Sigmoid colon (tissue), 7 donors: ENCODE data around the gene ITIH4. TPM values are rescaled to one million over a fixed set of nuclear protein-coding genes. Genes with fewer than 3 reads are reported as not detected.

ENCODE experiments used
- DNase-seq: peaks from one replicate; pipeline ENCODE4 v3.0.0-alpha.2; 2019
- H3K27ac ChIP-seq, 4 donors: fragments of 200-600 bp; sonication (generic); one replicate each; pipeline ENCODE4 v1.5.1; 2016 to 2019; ENCODE audit warnings: mild to moderate bottlenecking in 1 of 4
- H3K27me3 ChIP-seq, 3 donors: fragments of 200-600 bp; sonication (generic); one replicate each; pipeline ENCODE4 v1.5.1; 2019; ENCODE audit warnings: mild to moderate bottlenecking in 1 of 3
- H3K36me3 ChIP-seq, 4 donors: fragments of 200-600 bp; sonication (generic); one replicate each; pipeline ENCODE4 v1.5.1; 2016 to 2019
- H3K4me1 ChIP-seq, 4 donors: fragments of 200-600 bp; sonication (generic); one replicate each; pipeline ENCODE4 v1.5.1; 2017 to 2019
- H3K4me3 ChIP-seq, 4 donors: fragments of 200-600 bp; sonication (generic); one replicate each; pipeline ENCODE4 v1.5.1; 2017 to 2019; ENCODE audit warnings: mild to moderate bottlenecking in 2 of 4, moderate library complexity in 1 of 4
- H3K9me3 ChIP-seq, 4 donors: fragments of 200-600 bp in 3 of 4; sonication (generic) in 3 of 4; one replicate each; pipeline versions ENCODE4 v1.5.1 to v1.6.1; 2013 to 2019
- CTCF ChIP-seq, 4 experiments: fragments of 450-650 bp in 3 of 4; fragments of 200-600 bp in 1 of 4; IDR thresholded peaks; one replicate each; pipeline ENCODE4 v1.5.1; 2016 to 2019; ENCODE audit warnings: antibody characterized with exemption in 4 of 4, mild to moderate bottlenecking in 3 of 4, moderate library complexity in 2 of 4
- EP300 ChIP-seq, 4 donors: sonication (generic); formaldehyde crosslinking; IDR thresholded peaks; one replicate each; pipeline ENCODE4 v1.6.1; 2017; ENCODE audit warnings: antibody characterized with exemption in 4 of 4
- POLR2A ChIP-seq, 2 donors: fragments of 450-650 bp; IDR thresholded peaks; one replicate each; pipeline ENCODE4 v1.6.1; 2016; ENCODE audit warnings: antibody characterized with exemption in 2 of 2, mild to moderate bottlenecking in 2 of 2, moderate library complexity in 2 of 2
- POLR2AphosphoS5 ChIP-seq, 4 donors: sonication (generic); formaldehyde crosslinking; IDR thresholded peaks; one replicate each; pipeline ENCODE4 v1.6.1; 2017; ENCODE audit warnings: antibody characterized with exemption in 4 of 4
- WGBS, 2 donors: extraction: QIAGEN DNeasy Blood & Tissue Kit; methylation state at CpG; one replicate each; pipeline ENCODE4 v1.1.7; 2013; 5-methylcytosine and 5-hydroxymethylcytosine counted together
- intact Hi-C: fragments of 100-400 bp; cut with DNase I; formaldehyde crosslinking; loops from one replicate; pipeline ENCODE4 v1.15.1; 2023
- polyA plus RNA-seq, 3 donors: library from polyadenylated mRNA; stranded (reverse); fragments of 200-250 nt; gene quantifications; one replicate each; pipeline ENCODE4 v1.2.3, GENCODE V29; 2013
- total RNA-seq, 4 donors: library from RNA; depleted of rRNA; stranded (reverse); fragments of >200 nt; gene quantifications; one replicate each; pipeline ENCODE4 v1.1.0, GENCODE V29; 2016
- donor health status: healthy with polysubstance abuse.
- donor health status: Bipolar disorder and iron deficiency.
- donor health status: healthy.

The ITIH4 gene
- total and polyA plus RNA-seq, 7 donors = 2.5 to 12.2 (median 5.6) TPM; not detected in 2

- Histone ChIP-seq H3K36me3 (peaks cover 7 to 62% (median 21%) of the 10 kb centered on the region in 4 donors), H3K27ac (peak overlapping the region in 3 of 4 donors; percentile 4 to 75 (median 50)), H3K27me3 (no peaks in the 10 kb centered on the region), H3K4me3 (no peak overlapping the region), H3K9me3 (no peaks in the 10 kb centered on the region), H3K4me1 (peaks cover 0 to 43% (median 30%) of the 10 kb centered on the region in 4 donors)
- peak; percentile 76 for DNase-seq
- intact Hi-C loops = loop anchor here (5.0 to 10.0 kb wide), 4 partner anchors 49 to 224 kb away; partner anchors contain the start of genes NEK4 and STIMATE
- WGBS, 2 donors = 79 to 88% methylated on average over 7 of the region's 7 CpGs
- TF ChIP-seq EP300 (IDR thresholded peaks at IDR 0.05) = no peak
- no peak for TF ChIP-seq POLR2A (IDR thresholded peaks at IDR 0.05)
- TF ChIP-seq CTCF (IDR thresholded peaks at IDR 0.05) = no peak
- peak in 1 of 4 donors; percentile 33 for TF ChIP-seq POLR2AphosphoS5 (IDR thresholded peaks at IDR 0.05)
Observed at GRCh38 chr3:52848617-52849016, 18.1 kb upstream of the ITIH4 start.

- Histone ChIP-seq H3K4me1 (peaks cover 0 to 50% (median 30%) of the 10 kb centered on the region in 4 donors), H3K36me3 (peaks cover 7 to 65% (median 21%) of the 10 kb centered on the region in 4 donors), H3K27ac (peak overlapping the region in 1 of 4 donors; percentile 75), H3K27me3 (no peaks in the 10 kb centered on the region), H3K4me3 (no peak overlapping the region), H3K9me3 (no peaks in the 10 kb centered on the region)
- DNase-seq = no peak
- intact Hi-C loops = loop anchor here (5.0 to 10.0 kb wide), 4 partner anchors 50 to 225 kb away; partner anchors contain the start of genes NEK4 and STIMATE
- TF ChIP-seq POLR2AphosphoS5 (IDR thresholded peaks at IDR 0.05) (no peak), POLR2A (IDR thresholded peaks at IDR 0.05) (no peak), EP300 (IDR thresholded peaks at IDR 0.05) (no peak), CTCF (IDR thresholded peaks at IDR 0.05) (no peak)
- 92 to 93% methylated on average over 7 of the region's 7 CpGs for WGBS, 2 donors
Observed at GRCh38 chr3:52847726-52848125, 17.3 kb upstream of the ITIH4 start.

- peak overlapping the region in 2 of 4 donors; percentile 78 to 79 for H3K27ac ChIP-seq
Observed at GRCh38 chr3:52847241-52847640, 16.8 kb upstream of the ITIH4 start.

GRCh38 chr3:52846432-52846965 lies 16.0 kb upstream of the ITIH4 start:
- peaks cover 7 to 65% (median 19%) of the 10 kb centered on the region in 4 donors for H3K36me3 ChIP-seq
- H3K27ac ChIP-seq = peak overlapping the region in 3 of 4 donors; percentile 67 to 79 (median 78)
- WGBS, 2 donors = 69 to 85% methylated on average over 15 of the region's 15 CpGs
- H3K27me3 ChIP-seq = no peaks in the 10 kb centered on the region
- TF ChIP-seq POLR2AphosphoS5 (IDR thresholded peaks at IDR 0.05) (no peak), EP300 (IDR thresholded peaks at IDR 0.05) (no peak), CTCF (IDR thresholded peaks at IDR 0.05) (no peak), POLR2A (IDR thresholded peaks at IDR 0.05) (no peak)
- DNase-seq = no peak
- no peak overlapping the region for H3K4me3 ChIP-seq
- peaks cover 0 to 50% (median 30%) of the 10 kb centered on the region in 4 donors for H3K4me1 ChIP-seq
- no peaks in the 10 kb centered on the region for H3K9me3 ChIP-seq
- intact Hi-C loops = loop anchor here (5.0 to 10.0 kb wide), 4 partner anchors 51 to 226 kb away; partner anchors contain the start of genes NEK4 and STIMATE

More at GRCh38 chr3:52847241-52847640, 16.8 kb upstream of the ITIH4 start:
- no peak for TF ChIP-seq EP300 (IDR thresholded peaks at IDR 0.05)
- TF ChIP-seq POLR2A (IDR thresholded peaks at IDR 0.05) = no peak
- no peak for TF ChIP-seq POLR2AphosphoS5 (IDR thresholded peaks at IDR 0.05)
- no peak for TF ChIP-seq CTCF (IDR thresholded peaks at IDR 0.05)
- 94 to 96% methylated on average over 6 of the region's 6 CpGs for WGBS, 2 donors
- Histone ChIP-seq H3K9me3 (no peaks in the 10 kb centered on the region), H3K27me3 (no peaks in the 10 kb centered on the region), H3K36me3 (peaks cover 9 to 65% (median 20%) of the 10 kb centered on the region in 4 donors), H3K4me1 (peaks cover 0 to 50% (median 30%) of the 10 kb centered on the region in 4 donors), H3K4me3 (no peak overlapping the region)
- DNase-seq = no peak
- intact Hi-C loops = loop anchor here (5.0 to 10.0 kb wide), 4 partner anchors 50 to 225 kb away; partner anchors contain the start of genes NEK4 and STIMATE
